Panc1 (cell line): ENCODE results near the gene SSX2IP. TPM values are rescaled to one million over a fixed set of nuclear protein-coding genes. Genes with fewer than 3 reads are reported as not detected.

Experiments used
- ATAC-seq: fragments of 200-7000 bp; cut with Tn5 transposase; 2 replicates; pipeline ENCODE4 v1.9.1; 2020; ENCODE audit warnings: mild to moderate bottlenecking, moderate library complexity
- BruUV-seq: library from RNA; stranded (reverse); fragments of 400-500 nt; replicated peaks from 2 replicates; lab custom pipeline; 2021; lab: Mats Ljungman, UMichigan
- CTCF ChIA-PET: fragments of 300-600 bp; sonication (Branson Sonifier 250); formaldehyde crosslinking; loops from one replicate; lab custom pipeline; 2022; ENCODE audit warnings: antibody characterized with exemption; lab: Charles Lee
- POLR2A ChIA-PET: fragments of 300-600 bp; sonication (Branson Sonifier 250); formaldehyde crosslinking; loops from one replicate; lab custom pipeline; 2022; ENCODE audit warnings: antibody characterized with exemption; lab: Charles Lee
- DNase-seq: peaks from one replicate; pipeline ENCODE4 v3.0.0-alpha.2; 2010; ENCODE audit warnings: low read depth, low spot score
- H3K27ac ChIP-seq: 2 replicates; pipeline ENCODE4 v1.5.1; 2011; ENCODE audit warnings: mild to moderate bottlenecking, low read length, inconsistent platforms
- H3K27me3 ChIP-seq: fragments of 200-500 bp; sonication (Bioruptor generic); 2 replicates; pipeline ENCODE4 v1.6.0; 2014; ENCODE audit warnings: low read length, inconsistent platforms; ENCODE audit not compliant: control insufficient read depth, insufficient read depth
- H3K36me3 ChIP-seq: fragments of 200-500 bp; sonication (Bioruptor generic); 2 replicates; pipeline ENCODE4 v1.5.1; 2014; ENCODE audit warnings: inconsistent platforms, mild to moderate bottlenecking, low read length, moderate library complexity; ENCODE audit not compliant: control insufficient read depth, insufficient read depth
- H3K4me1 ChIP-seq: 2 replicates; pipeline ENCODE4 v1.5.1; 2011; ENCODE audit warnings: inconsistent platforms, mild to moderate bottlenecking, low read length, moderate library complexity; ENCODE audit not compliant: control insufficient read depth, insufficient read depth
- H3K4me3 ChIP-seq, 2 experiments: 2 replicates each; pipeline ENCODE4 v1.5.1; 2011 to 2012; ENCODE audit warnings: low read depth in 2 of 2, low read length in 2 of 2, mild to moderate bottlenecking in 2 of 2, inconsistent platforms in 1 of 2, moderate library complexity in 1 of 2
- H3K9me3 ChIP-seq: fragments of 200-500 bp; sonication (Bioruptor generic); 2 replicates; pipeline ENCODE4 v1.5.1; 2014; ENCODE audit warnings: low read depth, mild to moderate bottlenecking, inconsistent platforms, low read length, moderate library complexity; ENCODE audit not compliant: control insufficient read depth, insufficient read depth
- CTCF ChIP-seq: fragments of 450-650 bp; IDR thresholded peaks from 2 replicates; pipeline ENCODE4 v1.5.1; 2017; ENCODE audit warnings: mild to moderate bottlenecking
- POLR2AphosphoS5 ChIP-seq: IDR thresholded peaks from 2 replicates; pipeline ENCODE4 v1.6.1; 2012; ENCODE audit warnings: mild to moderate bottlenecking, low read depth, low read length, moderate library complexity
- REST ChIP-seq, 2 experiments: IDR thresholded peaks; 2 replicates each; pipeline ENCODE4 v1.6.1; 2011 to 2012; ENCODE audit warnings: low read depth in 2 of 2, control low read depth in 1 of 2, low read length in 1 of 2, mild to moderate bottlenecking in 1 of 2, moderate library complexity in 1 of 2; ENCODE audit not compliant: insufficient read depth in 1 of 2
- SIN3A ChIP-seq: IDR thresholded peaks from 2 replicates; pipeline ENCODE4 v1.6.1; 2012; ENCODE audit warnings: low read depth, mild to moderate bottlenecking, low read length, moderate library complexity, borderline replicate concordance; ENCODE audit not compliant: insufficient read depth
- TCF7L2 ChIP-seq: IDR thresholded peaks from 2 replicates; pipeline ENCODE4 v1.6.1; 2011; ENCODE audit warnings: mild to moderate bottlenecking, low read depth, low read length, inconsistent platforms
- in situ Hi-C: cut with HindIII; loops from 2 replicates; pipeline ENCODE4 v1.10.0; 2016; ENCODE audit warnings: low sequenced_read_pairs, low pct_unique_long_range_greater_than_20kb
- intact Hi-C: fragments of 100-400 bp; cut with micrococcal nuclease; formaldehyde crosslinking; loops from one replicate; pipeline ENCODE4 v1.10.0; 2022; ENCODE audit not compliant: unreplicated experiment
- total RNA-seq: library from RNA; stranded (reverse); gene quantifications from one replicate; pipeline ENCODE4 v1.2.1, GENCODE V29; 2021; ENCODE audit not compliant: unreplicated experiment

Gene SSX2IP
- total RNA-seq, 1 experiment from 2014 or later, result 81.8 TPM

- in situ Hi-C loops, result no loop called here
- BruUV-seq, result no TSS peak
Observed at GRCh38 chr1:84635429-84635828, 54.8 kb downstream of the SSX2IP start.

GRCh38 chr1:84634536-84635205 is 55.6 kb downstream of the SSX2IP start:
- ChIA-PET POLR2A (no interaction called here), CTCF (interaction anchor here (0.6 kb wide), 1 partner anchor 24 kb away, joined by 3 read pairs; no protein-coding TSS in a partner anchor)
- in situ Hi-C loops, result no loop called here
- TF ChIP-seq POLR2AphosphoS5 (no peak), TCF7L2 (0 out of 2 replicates have a peak, but pooled peaks have one; percentile 35)
- no TSS peak for BruUV-seq
- H3K27ac ChIP-seq, result no peak overlapping the region
- DNase-seq (no peak), ATAC-seq (0 out of 2 replicates have a peak, but pooled peaks have one; percentile 6)
- no peak overlapping the region for H3K4me3 ChIP-seq
- intact Hi-C loops, result loop anchor here (5.0 kb wide), 1 partner anchor 118 kb away; no protein-coding TSS in a partner anchor
- no peaks in the 10 kb centered on the region for H3K27me3 ChIP-seq
- no peaks in the 10 kb centered on the region for H3K36me3 ChIP-seq
- no peaks in the 10 kb centered on the region for H3K9me3 ChIP-seq
- peaks cover 16% of the 10 kb centered on the region for H3K4me1 ChIP-seq

More at GRCh38 chr1:84635429-84635828, 54.8 kb downstream of the SSX2IP start:
- H3K27me3 ChIP-seq, result no peaks in the 10 kb centered on the region
- ATAC-seq, result no peak
- DNase-seq, result no peak
- POLR2A ChIA-PET, result no interaction called here
- CTCF ChIA-PET, result no interaction called here
- H3K4me3 ChIP-seq, result no peak overlapping the region
- peaks cover 16% of the 10 kb centered on the region for H3K4me1 ChIP-seq
- no peaks in the 10 kb centered on the region for H3K9me3 ChIP-seq
- no peaks in the 10 kb centered on the region for H3K36me3 ChIP-seq
- TF ChIP-seq REST (IDR thresholded peaks at IDR 0.05; ENCODE audit: insufficient read depth in 1 of 2, low read depth in 2 of 2, low read length in 1 of 2) (no peak), SIN3A (no peak), TCF7L2 (no peak), CTCF (no peak), POLR2AphosphoS5 (no peak)
- intact Hi-C loops, result no loop called here
- no peak overlapping the region for H3K27ac ChIP-seq
